ENCODE results near the gene TRPC6.

Gene TRPC6

GRCh38 chr11:101442936-101443521 is 140.8 kb downstream of the TRPC6 start:
- H3K9me2 ChIP-seq (ENCODE audit: low read depth, low read length): no peaks in the 10 kb centered on the region
- H3K27me3 ChIP-seq (ENCODE audit: insufficient read depth, low read length): no peaks in the 10 kb centered on the region
- no peaks in the 10 kb centered on the region for H3K79me2 ChIP-seq (ENCODE audit: insufficient read depth, low read length)
- no peak overlapping the region for H3K9ac ChIP-seq (ENCODE audit: low read length)
- H2AFZ ChIP-seq (ENCODE audit: low read length): no peak overlapping the region
- no peaks in the 10 kb centered on the region for H3F3A ChIP-seq (ENCODE audit: insufficient read depth, low read length)
- H3K9me3 ChIP-seq (ENCODE audit: low read length): no peaks in the 10 kb centered on the region
- no peaks in the 10 kb centered on the region for H3K36me3 ChIP-seq (ENCODE audit: insufficient read depth, low read length)
- no peaks in the 10 kb centered on the region for H4K20me1 ChIP-seq (ENCODE audit: insufficient read depth, low read length)
- no peak overlapping the region for H3K4me2 ChIP-seq (ENCODE audit: low read length)
- no peak for TF ChIP-seq CTCF (IDR thresholded peaks at IDR 0.05; ENCODE audit: low read length)
- TF ChIP-seq EZH2 (IDR thresholded peaks at IDR 0.05; ENCODE audit: borderline replicate concordance, low read length): no peak
- H3K4me1 ChIP-seq (ENCODE audit: insufficient read depth, low read length, severe bottlenecking): no peaks in the 10 kb centered on the region
- no peak overlapping the region for H3K4me3 ChIP-seq (ENCODE audit: low read depth, low read length, poor library complexity, severe bottlenecking)
- H3K27ac ChIP-seq (ENCODE audit: low read depth, low read length, poor library complexity, severe bottlenecking): no peak overlapping the region

GRCh38 chr11:101442171-101442570 is 141.6 kb downstream of the TRPC6 start:
- no peak overlapping the region for H3K27ac ChIP-seq (ENCODE audit: low read depth, low read length, poor library complexity, severe bottlenecking)

GRCh38 chr11:101441747-101442146 is 142.1 kb downstream of the TRPC6 start:
- H3F3A ChIP-seq (ENCODE audit: insufficient read depth, low read length): no peaks in the 10 kb centered on the region
- H3K79me2 ChIP-seq (ENCODE audit: insufficient read depth, low read length): no peaks in the 10 kb centered on the region
- no peak overlapping the region for H3K4me3 ChIP-seq (ENCODE audit: low read depth, low read length, poor library complexity, severe bottlenecking)
- H3K9me3 ChIP-seq (ENCODE audit: low read length): no peaks in the 10 kb centered on the region
- no peaks in the 10 kb centered on the region for H3K36me3 ChIP-seq (ENCODE audit: insufficient read depth, low read length)
- no peak overlapping the region for H3K27ac ChIP-seq (ENCODE audit: low read depth, low read length, poor library complexity, severe bottlenecking)
- no peaks in the 10 kb centered on the region for H3K4me1 ChIP-seq (ENCODE audit: insufficient read depth, low read length, severe bottlenecking)
- H3K27me3 ChIP-seq (ENCODE audit: insufficient read depth, low read length): no peaks in the 10 kb centered on the region
- no peak overlapping the region for H3K9ac ChIP-seq (ENCODE audit: low read length)
- no peak overlapping the region for H3K4me2 ChIP-seq (ENCODE audit: low read length)
- H4K20me1 ChIP-seq (ENCODE audit: insufficient read depth, low read length): no peaks in the 10 kb centered on the region
- TF ChIP-seq CTCF (IDR thresholded peaks at IDR 0.05; ENCODE audit: low read length) (no peak), EZH2 (IDR thresholded peaks at IDR 0.05; ENCODE audit: borderline replicate concordance, low read length) (no peak)
- H2AFZ ChIP-seq (ENCODE audit: low read length): no peak overlapping the region
- H3K9me2 ChIP-seq (ENCODE audit: low read depth, low read length): no peaks in the 10 kb centered on the region

More at GRCh38 chr11:101442171-101442570, 141.6 kb downstream of the TRPC6 start:
- no peak overlapping the region for H3K9ac ChIP-seq (ENCODE audit: low read length)
- H3F3A ChIP-seq (ENCODE audit: insufficient read depth, low read length): no peaks in the 10 kb centered on the region
- no peak overlapping the region for H3K4me3 ChIP-seq (ENCODE audit: low read depth, low read length, poor library complexity, severe bottlenecking)
- no peaks in the 10 kb centered on the region for H3K27me3 ChIP-seq (ENCODE audit: insufficient read depth, low read length)
- no peaks in the 10 kb centered on the region for H3K9me2 ChIP-seq (ENCODE audit: low read depth, low read length)
- no peaks in the 10 kb centered on the region for H4K20me1 ChIP-seq (ENCODE audit: insufficient read depth, low read length)
- no peak overlapping the region for H3K4me2 ChIP-seq (ENCODE audit: low read length)
- H3K9me3 ChIP-seq (ENCODE audit: low read length): no peaks in the 10 kb centered on the region
- H3K36me3 ChIP-seq (ENCODE audit: insufficient read depth, low read length): no peaks in the 10 kb centered on the region
- H3K79me2 ChIP-seq (ENCODE audit: insufficient read depth, low read length): no peaks in the 10 kb centered on the region
- H3K4me1 ChIP-seq (ENCODE audit: insufficient read depth, low read length, severe bottlenecking): no peaks in the 10 kb centered on the region
- no peak overlapping the region for H2AFZ ChIP-seq (ENCODE audit: low read length)
- no peak for TF ChIP-seq CTCF (IDR thresholded peaks at IDR 0.05; ENCODE audit: low read length)

All from OCI-LY1 (cell line).